Osteoblast (primary cell): ENCODE results near the gene CD99L2. TPM values are rescaled to one million over a fixed set of nuclear protein-coding genes. Genes with fewer than 3 reads are reported as not detected.

ENCODE experiments used
- DNase-seq: peaks from one replicate; pipeline ENCODE4 v3.0.0; 2011; ENCODE audit warnings: low spot score, mixed read lengths; ENCODE audit not compliant: insufficient read length; ENCODE audit errors: missing footprints
- H2AFZ ChIP-seq: 2 replicates; pipeline ENCODE4 v1.6.0; 2011; ENCODE audit warnings: mild to moderate bottlenecking, low read length
- H3K27ac ChIP-seq: 2 replicates; pipeline ENCODE4 v1.5.1; 2011; ENCODE audit warnings: mild to moderate bottlenecking, low read depth, low read length, moderate library complexity
- H3K27me3 ChIP-seq: 2 replicates; pipeline ENCODE4 v1.6.0; 2012; ENCODE audit warnings: mild to moderate bottlenecking, control low read depth, inconsistent platforms, low read length, moderate library complexity; ENCODE audit not compliant: insufficient read depth
- H3K36me3 ChIP-seq: 2 replicates; pipeline ENCODE4 v1.5.1; 2011; ENCODE audit warnings: mild to moderate bottlenecking, low read length, control low read depth, moderate library complexity; ENCODE audit not compliant: insufficient read depth
- H3K4me1 ChIP-seq: 2 replicates; pipeline ENCODE4 v1.5.1; 2011; ENCODE audit warnings: mild to moderate bottlenecking, low read length, control low read depth, moderate library complexity; ENCODE audit not compliant: insufficient read depth
- H3K4me2 ChIP-seq: 2 replicates; pipeline ENCODE4 v1.6.0; 2011; ENCODE audit warnings: mild to moderate bottlenecking, low read length; ENCODE audit not compliant: insufficient read depth
- H3K4me3 ChIP-seq: fragments of 200-600 bp; sonication (generic); 3 replicates; pipeline ENCODE4 v1.5.1; 2012; ENCODE audit warnings: mild to moderate bottlenecking, low read length, inconsistent platforms; ENCODE audit not compliant: insufficient read depth
- H3K79me2 ChIP-seq: 2 replicates; pipeline ENCODE4 v1.6.0; 2012; ENCODE audit warnings: mild to moderate bottlenecking, low read length, control low read depth, inconsistent platforms; ENCODE audit not compliant: insufficient read depth
- H3K9me3 ChIP-seq: 2 replicates; pipeline ENCODE4 v1.5.1; 2011; ENCODE audit warnings: low read depth, low read length, control low read depth
- H4K20me1 ChIP-seq: 2 replicates; pipeline ENCODE4 v1.6.0; 2012; ENCODE audit warnings: mild to moderate bottlenecking, low read length, control low read depth; ENCODE audit not compliant: insufficient read depth
- CTCF ChIP-seq: IDR thresholded peaks from 2 replicates; pipeline ENCODE4 v1.5.1; 2011; ENCODE audit warnings: mild to moderate bottlenecking, low read depth, low read length, moderate library complexity; ENCODE audit errors: extremely low read depth
- total RNA-seq: library from RNA; depleted of rRNA; stranded (reverse); fragments of >200 nt; gene quantifications from 2 replicates; pipeline ENCODE4 v1.2.3, GENCODE V29; 2012

CD99L2 gene
- total RNA-seq, 1 donor, result 85.0 TPM

GRCh38 chrX:150906694-150907093 is 8.2 kb upstream of the CD99L2 start:
- H3K27ac ChIP-seq, result no peak overlapping the region
- no peak overlapping the region for H3K4me3 ChIP-seq
- H2AFZ ChIP-seq, result no peak overlapping the region
- TF ChIP-seq CTCF, result no peak
- no peaks in the 10 kb centered on the region for H3K36me3 ChIP-seq
- no peaks in the 10 kb centered on the region for H3K79me2 ChIP-seq
- H4K20me1 ChIP-seq, result no peaks in the 10 kb centered on the region
- no peaks in the 10 kb centered on the region for H3K4me1 ChIP-seq
- H3K27me3 ChIP-seq, result no peaks in the 10 kb centered on the region
- DNase-seq, result no peak
- no peak overlapping the region for H3K4me2 ChIP-seq
- H3K9me3 ChIP-seq, result no peaks in the 10 kb centered on the region

- H3K36me3 ChIP-seq, result no peaks in the 10 kb centered on the region
- DNase-seq, result no peak
- H3K9me3 ChIP-seq, result no peaks in the 10 kb centered on the region
- no peaks in the 10 kb centered on the region for H3K4me1 ChIP-seq
- no peak overlapping the region for H2AFZ ChIP-seq
- H4K20me1 ChIP-seq, result no peaks in the 10 kb centered on the region
- H3K27me3 ChIP-seq, result no peaks in the 10 kb centered on the region
- no peak for TF ChIP-seq CTCF
- H3K4me2 ChIP-seq, result no peak overlapping the region
- no peaks in the 10 kb centered on the region for H3K79me2 ChIP-seq
- H3K27ac ChIP-seq, result no peak overlapping the region
- H3K4me3 ChIP-seq, result no peak overlapping the region
These were observed 6.8 kb upstream of the CD99L2 start for GRCh38 chrX:150905293-150905692.

- Histone ChIP-seq H3K4me2 (no peak overlapping the region), H3K9me3 (no peaks in the 10 kb centered on the region), H4K20me1 (no peaks in the 10 kb centered on the region), H3K27ac (no peak overlapping the region), H3K27me3 (no peaks in the 10 kb centered on the region), H3K79me2 (peaks cover under 1% of the 10 kb centered on the region), H3K4me1 (no peaks in the 10 kb centered on the region), H3K36me3 (no peaks in the 10 kb centered on the region), H2AFZ (no peak overlapping the region), H3K4me3 (no peak overlapping the region)
- TF ChIP-seq CTCF, result no peak
- DNase-seq, result no peak
These were observed 4.6 kb upstream of the CD99L2 start for GRCh38 chrX:150903110-150903508.

GRCh38 chrX:150902434-150903109 is 4.1 kb upstream of the CD99L2 start:
- Histone ChIP-seq H3K9me3 (no peaks in the 10 kb centered on the region), H4K20me1 (no peaks in the 10 kb centered on the region), H3K79me2 (peaks cover 4% of the 10 kb centered on the region), H3K4me1 (no peaks in the 10 kb centered on the region), H3K36me3 (no peaks in the 10 kb centered on the region), H3K27ac (no peak overlapping the region), H3K4me3 (no peak overlapping the region), H3K27me3 (no peaks in the 10 kb centered on the region), H2AFZ (no peak overlapping the region), H3K4me2 (no peak overlapping the region)
- TF ChIP-seq CTCF, result no peak
- no peak for DNase-seq
